HepG2 (cell line): ENCODE measurements around the gene CAPN11. TPM values are rescaled to one million over a fixed set of nuclear protein-coding genes. Genes with fewer than 3 reads are reported as not detected.

Experiments used
- ATF1 ChIP-seq: IDR thresholded peaks from 2 replicates; pipeline ENCODE4 v1.6.1; 2016; ENCODE audit warnings: mild to moderate bottlenecking, control low read depth
- CCDC6 ChIP-seq: sonication (generic); formaldehyde crosslinking; IDR thresholded peaks from 2 replicates; pipeline ENCODE4 v1.8.1; 2022; ENCODE audit warnings: mild to moderate bottlenecking, missing genetic modification reagents, moderate library complexity
- FOSL1 ChIP-seq: sonication (generic); formaldehyde crosslinking; IDR thresholded peaks from 2 replicates; pipeline ENCODE4 v1.9.0; 2021; ENCODE audit warnings: missing genetic modification reagents, borderline replicate concordance
- FOXA1 ChIP-seq, 2 experiments: fragments of 450-650 bp in 1 of 2; sonication (generic) in 1 of 2; formaldehyde crosslinking in 1 of 2; IDR thresholded peaks; 2 replicates each; pipeline versions ENCODE4 v1.4.0 to v1.6.1; 2016 to 2020; ENCODE audit warnings: missing genetic modification reagents in 1 of 2
- FOXK1 ChIP-seq: sonication (generic); formaldehyde crosslinking; IDR thresholded peaks from 2 replicates; pipeline ENCODE4 v1.4.0; 2020; ENCODE audit warnings: low read depth, missing genetic modification reagents, borderline replicate concordance
- MBD4 ChIP-seq: IDR thresholded peaks from 2 replicates; pipeline ENCODE4 v1.6.1; 2012; ENCODE audit warnings: low read length, inconsistent platforms, borderline replicate concordance
- MXD1 ChIP-seq: sonication (generic); formaldehyde crosslinking; IDR thresholded peaks from 2 replicates; pipeline ENCODE4 v1.4.0; 2020; ENCODE audit warnings: mild to moderate bottlenecking, missing genetic modification reagents
- NCOR1 ChIP-seq: fragments of 200-600 bp; sonication (generic); IDR thresholded peaks from 2 replicates; pipeline ENCODE4 v1.7.0; 2017; ENCODE audit warnings: antibody characterized with exemption, low read length, borderline replicate concordance
- PLRG1 ChIP-seq: fragments of 450-650 bp; conservative IDR thresholded peaks from 2 replicates; pipeline ENCODE4 v1.6.1; 2016
- RAD21 ChIP-seq: fragments of 450-650 bp; formaldehyde crosslinking; IDR thresholded peaks from 2 replicates; pipeline ENCODE4 v1.5.0; 2020; ENCODE audit warnings: mild to moderate bottlenecking
- SMAD3 ChIP-seq: sonication (generic); formaldehyde crosslinking; IDR thresholded peaks from 2 replicates; pipeline ENCODE4 v1.4.0; 2020; ENCODE audit warnings: missing genetic modification reagents
- SOX6 ChIP-seq, 2 experiments: fragments of 450-650 bp in 1 of 2; sonication (generic) in 1 of 2; formaldehyde crosslinking in 1 of 2; IDR thresholded peaks; 2 replicates each; pipeline versions ENCODE4 v1.4.0 to v1.6.1; 2017 to 2020; ENCODE audit warnings: antibody characterized with exemption in 1 of 2, mild to moderate bottlenecking in 1 of 2, missing genetic modification reagents in 1 of 2
- XBP1 ChIP-seq: sonication (generic); formaldehyde crosslinking; IDR thresholded peaks from 2 replicates; pipeline ENCODE4 v1.5.0; 2020; ENCODE audit warnings: missing genetic modification reagents
- YY1 ChIP-seq: IDR thresholded peaks from 2 replicates; pipeline ENCODE4 v1.6.1; 2011; ENCODE audit warnings: low read length, low read depth, moderate library complexity, mild to moderate bottlenecking; ENCODE audit not compliant: insufficient read depth, insufficient replicate concordance
- ZBTB20 ChIP-seq: sonication (generic); formaldehyde crosslinking; IDR thresholded peaks from 2 replicates; pipeline ENCODE4 v1.8.1; 2023; ENCODE audit warnings: missing genetic modification reagents, low read depth, mild to moderate bottlenecking, borderline replicate concordance
- ZBTB25 ChIP-seq: IDR thresholded peaks from 2 replicates; pipeline ENCODE4 v1.6.1; 2018; ENCODE audit warnings: missing genetic modification reagents
- ZNF251 ChIP-seq: sonication (generic); formaldehyde crosslinking; IDR thresholded peaks from 2 replicates; pipeline ENCODE4 v1.9.0; 2021; ENCODE audit warnings: mild to moderate bottlenecking, missing genetic modification reagents
- ZNF263 ChIP-seq: sonication (generic); formaldehyde crosslinking; IDR thresholded peaks from 2 replicates; pipeline ENCODE4 v1.4.0; 2020; ENCODE audit warnings: missing genetic modification reagents
- ZNF331 ChIP-seq: sonication (generic); formaldehyde crosslinking; IDR thresholded peaks from 2 replicates; pipeline ENCODE4 v1.4.0; 2020; ENCODE audit warnings: missing genetic modification reagents
- ZNF407 ChIP-seq: sonication (generic); formaldehyde crosslinking; IDR thresholded peaks from one replicate; pipeline ENCODE4 v1.5.1; 2020; ENCODE audit warnings: mild to moderate bottlenecking, missing genetic modification reagents; ENCODE audit errors: not compliant biosample characterization
- polyA plus RNA-seq, 8 experiments: library from polyadenylated mRNA; depleted of rRNA in 3 of 8; stranded (reverse) in 7 of 8; unstranded in 1 of 8; fragments of >200 nt; fragmentation: Illumina TruSeq in 4 of 8; extraction: Trizol in 4 of 8; gene quantifications; 2 replicates each; pipeline versions ENCODE4 v1.2.1 to v1.2.3, GENCODE V29; 2011 to 2016; ENCODE audit warnings: low read depth in 4 of 8, missing spikeins in 1 of 8, mixed read lengths in 1 of 8; ENCODE audit not compliant: insufficient read depth in 1 of 8
- total RNA-seq, 5 experiments: library from RNA; depleted of rRNA; stranded (reverse); fragments of >200 nt; fragmentation: Illumina TruSeq; extraction: Trizol; gene quantifications; 2 replicates each; pipeline ENCODE4 v1.2.3, GENCODE V29; 2016; ENCODE audit warnings: low read depth in 1 of 5

The CAPN11 gene
- total and polyA plus RNA-seq, 2 of the 13 experiments (the other 11 are each of a cell fraction or from before 2014, with no cell fraction given): 0.07 to 0.11 TPM

- TF ChIP-seq MXD1 (CRISPR knock-in tag) (0 out of 2 replicates have a peak, but pooled peaks have one; percentile 53), ZNF407 (CRISPR knock-in tag) (peak; percentile 66), ZNF251 (CRISPR knock-in tag) (no peak), SMAD3 (peak; percentile 56; the same call in 1 of the 2 replicates), SOX6 (IDR thresholded peaks at IDR 0.05) (no peak), SOX6 (CRISPR knock-in tag; IDR thresholded peaks at IDR 0.05) (peak; percentile 54), FOXA1 (IDR thresholded peaks at IDR 0.05) (no peak), FOXA1 (CRISPR knock-in tag; IDR thresholded peaks at IDR 0.05) (peak; percentile 57), XBP1 (no peak), CCDC6 (CRISPR knock-in tag) (peak; percentile 54; the same call in 1 of the 2 replicates), ZBTB25 (0 out of 2 replicates have a peak, but pooled peaks have one; percentile 23), FOXK1 (CRISPR knock-in tag) (peak; percentile 55; the same call in 1 of the 2 replicates), MBD4 (no peak), ATF1 (CRISPR knock-in tag) (no peak), FOSL1 (no peak), ZNF263 (CRISPR knock-in tag) (0 out of 2 replicates have a peak, but pooled peaks have one; percentile 13), YY1 (peak; percentile 77), PLRG1 (no peak), ZBTB20 (no peak), ZNF331 (CRISPR knock-in tag) (peak; percentile 79; the same call in 1 of the 2 replicates), RAD21 (CRISPR knock-in tag) (peak; percentile 99), NCOR1 (no peak)
Measured at GRCh38 chr6:44151348-44152108, 7.1 kb upstream of the CAPN11 start (continued).
